ENCODE measurements around the gene RPLP1.

DNA sequence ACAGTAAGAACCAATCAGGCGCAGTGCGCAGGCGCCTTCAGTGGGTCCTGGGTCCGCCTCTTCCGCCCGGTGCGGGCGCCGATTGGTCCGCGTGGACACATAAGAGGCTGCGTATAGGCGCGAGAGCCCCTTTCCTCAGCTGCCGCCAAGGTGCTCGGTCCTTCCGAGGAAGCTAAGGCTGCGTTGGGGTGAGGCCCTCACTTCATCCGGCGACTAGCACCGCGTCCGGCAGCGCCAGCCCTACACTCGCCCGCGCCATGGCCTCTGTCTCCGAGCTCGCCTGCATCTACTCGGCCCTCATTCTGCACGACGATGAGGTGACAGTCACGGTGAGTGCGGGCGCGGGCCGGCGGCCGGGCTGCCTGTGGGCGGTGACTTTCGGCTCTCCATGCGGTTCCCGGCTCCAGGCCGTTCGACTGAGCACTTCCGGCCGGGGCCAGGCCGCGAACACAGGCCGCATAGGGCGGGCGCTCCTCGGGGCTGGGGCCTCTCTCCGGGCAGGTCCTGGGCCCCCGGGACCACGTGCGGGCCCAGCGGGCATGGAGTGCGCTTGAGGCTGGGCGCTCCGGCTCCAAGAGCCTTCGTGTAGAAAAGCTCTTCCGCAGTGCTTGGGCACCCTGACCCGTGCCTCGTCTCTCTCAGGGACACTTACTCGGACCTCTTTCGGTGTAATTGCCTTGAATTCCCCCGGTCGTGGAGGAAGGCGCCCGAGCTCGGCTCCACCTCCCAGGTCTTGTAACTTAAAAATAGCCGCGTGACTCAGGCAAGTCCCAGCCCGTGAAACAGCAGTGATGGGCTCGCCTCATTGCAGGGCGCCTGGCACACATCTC lies at the start of gene RPLP1:
- no peak for TF ChIP-seq EZH2 (IDR thresholded peaks at IDR 0.05; ENCODE audit: borderline replicate concordance, low read length)
- TF ChIP-seq, protein P1, sequence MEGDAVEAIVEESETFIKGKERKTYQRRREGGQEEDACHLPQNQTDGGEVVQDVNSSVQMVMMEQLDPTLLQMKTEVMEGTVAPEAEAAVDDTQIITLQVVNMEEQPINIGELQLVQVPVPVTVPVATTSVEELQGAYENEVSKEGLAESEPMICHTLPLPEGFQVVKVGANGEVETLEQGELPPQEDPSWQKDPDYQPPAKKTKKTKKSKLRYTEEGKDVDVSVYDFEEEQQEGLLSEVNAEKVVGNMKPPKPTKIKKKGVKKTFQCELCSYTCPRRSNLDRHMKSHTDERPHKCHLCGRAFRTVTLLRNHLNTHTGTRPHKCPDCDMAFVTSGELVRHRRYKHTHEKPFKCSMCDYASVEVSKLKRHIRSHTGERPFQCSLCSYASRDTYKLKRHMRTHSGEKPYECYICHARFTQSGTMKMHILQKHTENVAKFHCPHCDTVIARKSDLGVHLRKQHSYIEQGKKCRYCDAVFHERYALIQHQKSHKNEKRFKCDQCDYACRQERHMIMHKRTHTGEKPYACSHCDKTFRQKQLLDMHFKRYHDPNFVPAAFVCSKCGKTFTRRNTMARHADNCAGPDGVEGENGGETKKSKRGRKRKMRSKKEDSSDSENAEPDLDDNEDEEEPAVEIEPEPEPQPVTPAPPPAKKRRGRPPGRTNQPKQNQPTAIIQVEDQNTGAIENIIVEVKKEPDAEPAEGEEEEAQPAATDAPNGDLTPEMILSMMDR (IDR thresholded peaks at IDR 0.05; ENCODE audit: low read length) = no peak

Data from OCI-LY1 (cell line).